ENCODE measurements around the gene POU2AF2. TPM values are rescaled to one million over a fixed set of nuclear protein-coding genes. Genes with fewer than 3 reads are reported as not detected.

The POU2AF2 gene
- polyA plus RNA-seq, 3 donors, result not detected

GRCh38 chr11:111301842-111302118 is 56.3 kb downstream of the POU2AF2 start:
- Mint-ChIP-seq H3K4me1 (peaks cover 1% of the 10 kb centered on the region), H3K4me3 (no peak overlapping the region), H3K9me3 (peaks cover 0 to 6% (median 0%) of the 10 kb centered on the region in 7 donors), H3K36me3 (peaks cover 0 to 2% of the 10 kb centered on the region in 2 donors), H3K27me3 (ENCODE audit: low read depth in 3 of 3) (peaks cover 28 to 62% (median 40%) of the 10 kb centered on the region in 3 donors), H3K27ac (no peak overlapping the region)
- Histone ChIP-seq H3K79me2 (ENCODE audit: insufficient read depth, low read length) (no peaks in the 10 kb centered on the region), H3K9me3 (replicated peaks in 1 of 2; ENCODE audit: control insufficient read depth in 1 of 2, insufficient read depth in 1 of 2, low read length in 2 of 2) (no peaks in the 10 kb centered on the region), H3K27me3 (ENCODE audit: control insufficient read depth in 2 of 2, insufficient read depth in 2 of 2, low read length in 2 of 2) (peaks cover 18 to 36% of the 10 kb centered on the region in 2 donors), H3K4me1 (ENCODE audit: control insufficient read depth in 1 of 2, insufficient read depth in 2 of 2, low read length in 2 of 2) (peaks cover 3 to 9% of the 10 kb centered on the region in 2 donors), H3K9ac (ENCODE audit: insufficient read depth, low read length, poor library complexity, severe bottlenecking) (no peak overlapping the region), H4K20me1 (ENCODE audit: insufficient read depth, low read length) (no peaks in the 10 kb centered on the region), H3K4me2 (replicated peaks; ENCODE audit: extremely low read depth, low read length, poor library complexity, severe bottlenecking) (no peak overlapping the region), H2AFZ (ENCODE audit: insufficient read depth, low read depth, low read length, poor library complexity, severe bottlenecking) (no peak overlapping the region), H3K27ac (ENCODE audit: low read depth in 1 of 2, low read length in 2 of 2) (no peak overlapping the region), H3K4me3 (replicated peaks in 1 of 3; ENCODE audit: low read depth in 2 of 3, low read length in 3 of 3) (no peak overlapping the region), H3K36me3 (replicated peaks in 1 of 2; ENCODE audit: control insufficient read depth in 1 of 2, insufficient read depth in 2 of 2, low read length in 2 of 2) (no peaks in the 10 kb centered on the region)
- DNase-seq, result no peak
- WGBS (ENCODE audit: insufficient coverage), result 100% methylated on average over 2 of the region's 3 CpGs
- intact Hi-C loops (cut with micrococcal nuclease), result no loop called here
- TF ChIP-seq, protein P1, sequence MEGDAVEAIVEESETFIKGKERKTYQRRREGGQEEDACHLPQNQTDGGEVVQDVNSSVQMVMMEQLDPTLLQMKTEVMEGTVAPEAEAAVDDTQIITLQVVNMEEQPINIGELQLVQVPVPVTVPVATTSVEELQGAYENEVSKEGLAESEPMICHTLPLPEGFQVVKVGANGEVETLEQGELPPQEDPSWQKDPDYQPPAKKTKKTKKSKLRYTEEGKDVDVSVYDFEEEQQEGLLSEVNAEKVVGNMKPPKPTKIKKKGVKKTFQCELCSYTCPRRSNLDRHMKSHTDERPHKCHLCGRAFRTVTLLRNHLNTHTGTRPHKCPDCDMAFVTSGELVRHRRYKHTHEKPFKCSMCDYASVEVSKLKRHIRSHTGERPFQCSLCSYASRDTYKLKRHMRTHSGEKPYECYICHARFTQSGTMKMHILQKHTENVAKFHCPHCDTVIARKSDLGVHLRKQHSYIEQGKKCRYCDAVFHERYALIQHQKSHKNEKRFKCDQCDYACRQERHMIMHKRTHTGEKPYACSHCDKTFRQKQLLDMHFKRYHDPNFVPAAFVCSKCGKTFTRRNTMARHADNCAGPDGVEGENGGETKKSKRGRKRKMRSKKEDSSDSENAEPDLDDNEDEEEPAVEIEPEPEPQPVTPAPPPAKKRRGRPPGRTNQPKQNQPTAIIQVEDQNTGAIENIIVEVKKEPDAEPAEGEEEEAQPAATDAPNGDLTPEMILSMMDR (IDR thresholded peaks at IDR 0.05), result no peak

DNA sequence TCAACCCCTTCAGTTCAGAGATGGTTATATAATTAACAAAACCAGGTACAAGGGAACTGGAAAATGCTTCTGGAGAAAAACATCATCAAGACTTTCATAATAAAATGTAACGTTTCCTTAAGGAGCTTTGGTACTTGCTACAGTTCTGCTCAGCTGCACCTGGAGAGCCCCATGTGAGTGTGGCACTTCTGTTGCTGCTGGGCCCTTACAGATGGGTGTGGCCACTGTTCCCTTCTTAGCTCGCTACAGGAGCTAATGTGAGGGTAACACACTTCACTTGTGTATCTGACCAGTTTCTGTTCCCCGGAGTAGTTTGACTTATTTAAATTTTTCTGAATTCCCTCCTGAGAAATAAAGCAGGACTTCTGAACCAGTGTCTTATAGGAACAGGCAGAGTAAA is 56.8 kb downstream of the POU2AF2 start:
- H3K27me3 Mint-ChIP-seq (ENCODE audit: low read depth in 3 of 3), result peaks cover 30 to 60% (median 40%) of the 10 kb centered on the region in 3 donors
- peaks cover 1% of the 10 kb centered on the region for H3K4me1 Mint-ChIP-seq

More for the DNA sequence above, 56.8 kb downstream of the POU2AF2 start:
- no peak overlapping the region for H2AFZ ChIP-seq (ENCODE audit: insufficient read depth, low read depth, low read length, poor library complexity, severe bottlenecking)
- no peaks in the 10 kb centered on the region for H3K79me2 ChIP-seq (ENCODE audit: insufficient read depth, low read length)
- intact Hi-C loops (cut with micrococcal nuclease), result no loop called here
- H3K36me3 ChIP-seq (replicated peaks in 1 of 2; ENCODE audit: control insufficient read depth in 1 of 2, insufficient read depth in 2 of 2, low read length in 2 of 2), result no peaks in the 10 kb centered on the region
- H3K27me3 ChIP-seq (ENCODE audit: control insufficient read depth in 2 of 2, insufficient read depth in 2 of 2, low read length in 2 of 2), result peaks cover 18 to 36% of the 10 kb centered on the region in 2 donors
- H3K4me3 ChIP-seq (replicated peaks in 1 of 3; ENCODE audit: low read depth in 2 of 3, low read length in 3 of 3), result no peak overlapping the region
- H3K9me3 ChIP-seq (replicated peaks in 1 of 2; ENCODE audit: control insufficient read depth in 1 of 2, insufficient read depth in 1 of 2, low read length in 2 of 2), result no peaks in the 10 kb centered on the region
- peaks cover 3 to 9% of the 10 kb centered on the region in 2 donors for H3K4me1 ChIP-seq (ENCODE audit: control insufficient read depth in 1 of 2, insufficient read depth in 2 of 2, low read length in 2 of 2)
- H3K27ac Mint-ChIP-seq, result no peak overlapping the region
- peaks cover 0 to 6% (median 0%) of the 10 kb centered on the region in 7 donors for H3K9me3 Mint-ChIP-seq
- H3K9ac ChIP-seq (ENCODE audit: insufficient read depth, low read length, poor library complexity, severe bottlenecking), result no peak overlapping the region
- no peak overlapping the region for H3K4me3 Mint-ChIP-seq
- no CpG with 5 or more reads among the region's 3 CpGs for WGBS (ENCODE audit: insufficient coverage)
- TF ChIP-seq, protein P1 (IDR thresholded peaks at IDR 0.05), result no peak
- no peak overlapping the region for H3K27ac ChIP-seq (ENCODE audit: low read depth in 1 of 2, low read length in 2 of 2)
- H4K20me1 ChIP-seq (ENCODE audit: insufficient read depth, low read length), result no peaks in the 10 kb centered on the region
- no peak for DNase-seq
- peaks cover 0 to 2% of the 10 kb centered on the region in 2 donors for H3K36me3 Mint-ChIP-seq
- H3K4me2 ChIP-seq (replicated peaks; ENCODE audit: extremely low read depth, low read length, poor library complexity, severe bottlenecking), result no peak overlapping the region

Data from CD14-positive monocyte (primary cell).